SIG-M5 (cell line): Measurements from ENCODE around the gene FAM20A.

ENCODE experiments used
- DNase-seq: peaks from one replicate; lab custom pipeline; 2025; lab: John Stamatoyannopoulos, UW

FAM20A gene

DNA sequence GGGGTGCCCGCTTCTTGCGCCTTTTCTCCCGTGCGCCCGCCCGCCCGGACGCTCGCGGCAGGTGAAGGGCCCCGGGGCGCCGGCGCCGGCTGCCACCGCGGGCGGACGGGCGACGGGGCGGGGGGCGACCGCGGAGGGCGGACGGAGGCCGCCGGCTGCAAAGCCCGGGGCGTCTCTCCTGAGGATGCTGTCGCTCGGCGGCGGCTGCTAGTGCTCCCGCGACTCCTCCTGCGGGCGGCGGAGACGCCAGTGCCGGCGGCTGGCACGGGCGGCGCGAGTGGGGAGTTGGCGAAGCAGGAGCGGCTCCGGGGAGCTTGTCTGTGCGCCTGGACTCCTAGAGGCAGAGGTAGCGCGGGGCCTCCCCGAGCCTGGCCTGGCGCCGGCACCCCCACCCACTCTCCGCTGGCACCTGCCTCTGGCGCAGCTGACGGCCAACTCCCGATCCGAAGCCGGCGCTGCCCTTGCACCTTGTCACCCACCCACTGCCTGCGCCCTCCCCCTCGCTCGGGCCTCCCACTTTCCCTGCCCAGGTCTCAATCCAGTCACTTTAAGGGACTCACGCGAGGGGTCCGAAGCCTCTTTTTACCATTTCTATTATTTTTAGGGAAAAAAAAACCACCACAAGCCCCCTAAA lies at the start of gene FAM20A:
TSS of gene FAM20A (minus strand) at position 437 of the 634 bp plus-strand sequence. CDS start 701 bp downstream, outside the sequence.
- DNase-seq = no peak

DNA sequence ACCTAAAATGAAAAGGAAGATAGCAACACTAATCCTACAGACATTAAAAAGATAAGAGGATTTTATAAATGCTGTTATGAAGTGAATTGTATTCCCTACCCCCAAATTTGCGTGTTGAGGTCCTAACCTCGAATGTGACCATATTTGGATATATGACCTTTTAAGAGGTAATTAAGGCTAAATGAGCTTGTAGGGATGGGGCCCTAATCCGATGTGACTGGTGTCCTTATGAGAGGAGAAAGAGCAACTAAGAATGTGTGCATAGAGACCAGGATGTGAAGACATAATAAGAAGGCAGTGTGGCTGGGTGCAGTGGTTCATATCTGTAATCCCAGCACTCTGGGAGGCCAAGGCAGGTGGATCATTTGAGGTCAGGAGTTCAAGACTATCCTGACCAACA lies 48.2 kb upstream of the FAM20A start:
- DNase-seq = no peak

- no peak for DNase-seq
Observed at GRCh38 chr17:68646626-68647526, 45.7 kb upstream of the FAM20A start.

- no peak for DNase-seq
Observed at GRCh38 chr17:68642118-68642412, 40.9 kb upstream of the FAM20A start.

GRCh38 chr17:68641276-68642117 lies 40.3 kb upstream of the FAM20A start:
- no peak for DNase-seq

DNA sequence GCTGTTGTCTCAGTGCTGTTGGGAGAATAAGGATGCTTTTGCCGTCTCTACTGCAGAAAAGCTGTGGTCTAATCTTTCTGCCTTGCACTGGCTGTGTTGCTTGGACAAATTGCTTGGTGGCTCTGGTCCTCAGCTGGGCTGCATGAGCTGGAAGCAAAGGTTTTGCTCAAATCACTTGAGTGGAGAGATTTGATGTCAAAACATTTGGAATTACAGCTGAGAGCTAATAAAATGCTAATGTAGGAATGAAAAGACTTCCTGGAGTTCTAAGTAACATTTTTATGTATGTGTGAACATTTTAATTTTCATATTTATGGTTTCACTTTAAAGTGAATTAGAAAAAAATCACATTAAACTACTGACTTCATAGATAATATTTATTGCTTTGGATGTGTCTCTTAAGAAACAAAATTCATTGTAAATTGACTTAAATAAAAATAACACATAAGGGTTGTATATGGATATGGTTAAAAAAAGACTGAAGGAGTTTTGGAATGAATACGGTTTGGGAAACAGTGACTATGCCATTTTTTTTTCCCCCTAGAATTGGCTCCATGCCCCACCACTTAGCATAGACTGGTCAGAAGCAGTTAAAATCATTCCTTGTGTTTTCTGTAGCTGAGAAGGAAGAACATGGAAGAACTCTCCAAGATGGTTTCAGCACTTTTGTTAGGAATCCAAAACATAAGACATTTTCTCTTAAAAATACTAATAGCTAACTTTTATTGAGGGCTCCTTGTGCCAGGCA lies 39.2 kb upstream of the FAM20A start:
- no peak for DNase-seq

DNA sequence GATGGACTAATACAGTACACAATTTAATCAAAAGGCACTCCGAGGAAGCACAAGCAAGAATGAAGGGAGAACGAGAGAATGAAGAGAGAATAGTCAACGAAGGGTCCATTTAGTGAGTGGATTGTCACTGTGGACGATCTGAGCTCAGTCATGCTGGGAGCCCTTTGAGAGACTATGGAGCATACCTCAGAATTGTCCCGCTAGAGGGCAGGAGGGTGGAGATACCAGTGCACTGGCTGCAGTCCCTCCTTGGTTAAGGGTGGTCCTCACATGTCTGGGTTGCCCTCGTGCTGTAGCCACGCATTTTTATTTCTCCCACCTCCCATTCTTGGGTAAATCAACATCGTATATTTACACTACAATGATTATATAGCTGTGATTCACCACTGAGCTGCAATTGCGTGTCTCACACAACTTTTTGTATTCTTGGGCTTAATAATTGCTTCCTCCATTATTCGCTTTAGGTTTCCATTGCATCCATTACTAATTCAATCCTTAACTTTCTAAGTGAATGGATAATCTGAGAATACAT lies 33.2 kb upstream of the FAM20A start:
- no peak for DNase-seq

DNA sequence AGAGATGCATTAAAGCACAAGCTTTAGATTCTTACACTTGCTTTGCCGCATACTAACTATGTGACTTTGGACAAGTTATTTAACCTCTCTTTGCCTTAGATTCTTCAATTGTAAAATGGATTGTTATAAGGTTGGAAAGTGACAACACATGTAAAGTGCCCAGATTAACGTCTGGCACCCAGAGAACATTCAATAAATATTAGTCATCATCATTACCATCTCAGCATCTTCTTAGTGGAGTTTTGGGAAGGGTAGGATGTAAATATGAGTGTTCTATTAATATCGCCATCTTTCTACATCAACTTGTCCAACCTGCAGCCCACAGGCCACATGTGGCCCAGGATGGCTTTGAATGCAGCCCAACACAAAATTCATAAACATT lies 27.4 kb upstream of the FAM20A start:
- DNase-seq = no peak

GRCh38 chr17:68627956-68628575 lies 26.9 kb upstream of the FAM20A start:
- no peak for DNase-seq

DNA sequence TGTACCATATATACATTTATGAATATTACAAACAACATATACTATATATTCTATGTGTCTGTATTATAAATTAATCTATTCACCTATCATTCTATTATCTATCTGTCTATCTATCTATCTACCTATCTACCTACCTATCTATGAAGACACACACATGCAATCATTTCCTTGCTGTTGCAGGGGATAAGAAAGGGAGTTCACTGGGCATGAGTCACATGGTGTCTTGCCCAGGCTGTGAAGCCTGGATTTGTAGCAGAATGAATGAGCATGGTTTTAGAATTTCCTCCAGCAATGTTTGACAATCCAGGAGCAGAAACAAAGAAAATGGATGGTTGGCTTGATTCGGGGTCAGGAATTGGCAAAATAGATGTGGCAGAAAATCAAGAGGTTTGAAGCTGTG lies 23.2 kb upstream of the FAM20A start:
- DNase-seq = no peak

- no peak for DNase-seq
Observed at GRCh38 chr17:68623811-68624210, 22.6 kb upstream of the FAM20A start.

DNA sequence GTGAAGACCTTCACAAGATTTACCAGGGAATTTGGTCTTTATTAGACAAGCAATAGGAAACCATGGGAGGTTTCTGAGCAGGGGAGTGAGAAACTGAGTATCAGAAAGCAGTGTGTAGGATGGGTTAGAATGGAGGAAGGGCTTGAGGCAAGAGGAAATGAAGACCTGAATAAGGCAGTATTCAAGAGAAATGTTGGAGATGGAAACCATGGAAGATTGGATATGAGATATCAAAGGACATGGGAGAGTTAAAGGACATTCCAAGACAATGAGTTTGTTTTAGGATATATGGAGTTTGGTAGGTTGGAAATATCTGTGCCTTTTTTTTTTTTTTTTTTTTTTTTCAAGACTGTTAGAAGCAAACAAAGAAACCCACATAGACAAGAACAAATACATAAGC lies 21.3 kb upstream of the FAM20A start:
- no peak for DNase-seq

DNA sequence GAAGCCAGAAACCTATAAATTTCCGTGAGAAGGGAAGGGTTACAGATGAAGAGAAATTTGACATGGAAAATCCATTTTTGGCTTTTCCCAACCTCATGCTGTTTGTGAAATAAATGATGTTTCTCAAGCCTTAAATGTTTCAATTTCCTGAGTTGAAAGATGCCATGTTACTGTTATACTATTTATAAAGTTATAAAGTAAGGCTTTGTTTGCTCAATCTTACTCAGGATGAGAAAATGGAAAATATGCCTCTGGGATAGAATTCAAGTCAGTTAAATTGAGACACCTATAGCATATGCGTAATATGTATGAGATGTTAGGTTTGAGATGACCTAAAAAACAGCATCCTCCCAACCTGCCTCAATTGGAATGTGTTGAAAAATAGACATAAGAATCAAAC lies 19.9 kb upstream of the FAM20A start:
- DNase-seq = no peak

DNA sequence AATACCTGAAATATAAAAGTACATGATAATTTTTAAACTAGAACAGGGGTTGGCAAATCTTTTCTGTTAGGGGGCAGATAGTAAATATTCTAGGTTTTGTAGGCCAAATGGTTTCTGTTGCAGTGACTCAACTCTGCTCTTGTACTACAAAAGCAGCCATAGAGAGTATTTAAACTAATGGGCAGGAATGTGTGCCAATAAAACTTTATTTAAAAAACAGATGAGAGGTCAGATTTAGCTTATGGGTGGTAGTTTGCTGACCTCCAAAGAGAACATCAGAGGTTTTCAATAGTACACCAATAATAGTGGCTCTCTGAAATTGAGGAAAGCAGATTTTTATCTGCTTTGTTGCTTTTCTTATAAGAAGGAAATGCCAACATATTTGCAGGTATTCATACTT lies 15.2 kb upstream of the FAM20A start:
- DNase-seq = no peak

DNA sequence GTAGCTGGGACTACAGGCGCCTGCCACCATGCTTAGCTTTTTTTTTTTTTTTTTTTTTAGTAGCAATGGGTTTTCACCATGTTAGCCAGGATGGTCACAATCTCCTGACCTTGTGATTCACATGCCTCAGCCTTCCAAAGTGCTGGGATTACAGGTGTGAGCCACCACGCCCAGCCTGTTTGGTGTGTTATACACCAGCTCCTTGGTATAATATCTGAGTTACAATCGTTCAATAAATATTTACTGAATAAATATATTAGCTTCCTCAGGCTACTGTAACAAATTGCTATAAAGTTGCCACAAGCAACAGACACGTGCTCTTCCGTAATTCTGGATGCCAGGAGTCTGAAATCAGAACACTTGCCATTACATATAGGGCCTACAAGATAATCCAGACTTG lies 13.6 kb upstream of the FAM20A start:
- DNase-seq = no peak

DNA sequence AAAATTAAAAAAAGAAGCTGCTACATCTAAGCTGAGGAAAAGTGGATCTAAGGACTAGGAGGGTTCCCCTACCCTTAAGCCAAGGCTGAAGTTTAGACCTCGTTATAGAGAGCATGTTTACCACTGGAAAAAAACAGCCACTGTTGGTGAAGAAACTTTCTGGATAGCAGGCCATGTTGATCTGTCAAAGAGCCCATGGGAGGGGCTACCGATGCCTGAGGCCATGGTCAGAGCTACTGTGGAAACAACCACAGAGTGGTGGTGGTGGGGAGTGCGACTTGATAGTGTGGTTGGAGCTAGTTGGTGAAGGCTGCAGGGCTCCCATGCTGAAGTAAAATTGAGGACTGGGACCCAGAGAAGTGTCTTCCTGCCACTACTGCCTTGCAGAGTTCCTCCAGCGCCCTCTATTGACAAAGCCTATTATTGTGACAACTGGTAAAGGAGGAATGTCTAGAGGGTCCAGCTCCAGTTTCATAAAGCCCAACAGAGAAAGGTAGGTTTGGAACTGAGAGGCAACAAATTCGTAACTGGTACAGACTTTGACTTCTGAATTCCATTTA lies 12.7 kb upstream of the FAM20A start:
- DNase-seq = no peak

DNA sequence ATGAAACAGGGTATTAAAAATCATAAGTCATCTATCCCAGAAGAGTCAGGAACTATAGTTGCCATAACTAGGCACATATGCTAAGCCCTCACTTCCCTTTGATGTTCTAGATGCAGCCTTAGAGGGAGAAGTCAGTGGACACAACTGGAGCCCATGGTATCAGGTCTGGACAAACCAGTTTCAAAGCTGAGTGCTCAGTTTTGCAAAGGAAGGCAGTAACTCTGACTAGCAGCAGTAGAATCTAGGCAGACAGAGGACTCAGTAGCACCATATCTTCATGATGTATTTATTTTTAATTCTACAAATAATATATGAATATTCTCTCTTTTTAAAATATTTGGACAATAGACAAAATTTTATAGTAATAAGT lies 11.7 kb upstream of the FAM20A start:
- DNase-seq = no peak

DNA sequence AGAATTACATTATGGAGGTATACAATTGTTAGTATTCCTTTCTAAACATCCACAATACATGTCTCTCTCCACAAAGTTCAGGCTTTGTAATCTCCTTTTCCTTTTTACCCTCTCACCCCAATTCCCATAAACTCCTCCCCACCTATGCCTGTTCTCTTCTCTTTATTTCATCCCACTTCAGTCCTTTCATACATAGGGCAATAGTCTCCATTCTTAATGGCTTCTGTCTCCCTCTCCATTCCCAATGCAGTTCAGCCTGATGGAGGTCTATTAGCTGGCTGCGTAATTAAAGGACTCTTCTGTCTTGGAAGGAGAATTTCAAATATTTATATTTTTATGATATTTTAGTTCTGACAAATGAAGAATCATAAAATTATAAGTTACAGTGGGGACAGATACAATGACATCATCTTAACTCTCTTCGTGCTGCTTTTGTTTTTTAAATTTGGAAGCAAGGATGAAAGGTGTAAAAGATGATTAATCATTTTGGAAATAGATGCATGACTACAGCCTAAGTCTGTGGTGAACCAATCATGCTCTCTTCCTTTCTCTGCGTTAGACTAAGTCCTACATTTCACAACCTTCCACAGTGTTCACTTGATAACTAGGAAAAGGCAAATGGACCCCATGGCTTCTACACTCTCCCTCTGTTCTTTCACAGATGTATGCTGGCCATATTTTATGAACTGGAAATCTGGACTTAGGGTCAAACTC lies 11.2 kb upstream of the FAM20A start:
- no peak for DNase-seq

GRCh38 chr17:68611353-68612208 lies 10.4 kb upstream of the FAM20A start:
- DNase-seq = no peak

DNA sequence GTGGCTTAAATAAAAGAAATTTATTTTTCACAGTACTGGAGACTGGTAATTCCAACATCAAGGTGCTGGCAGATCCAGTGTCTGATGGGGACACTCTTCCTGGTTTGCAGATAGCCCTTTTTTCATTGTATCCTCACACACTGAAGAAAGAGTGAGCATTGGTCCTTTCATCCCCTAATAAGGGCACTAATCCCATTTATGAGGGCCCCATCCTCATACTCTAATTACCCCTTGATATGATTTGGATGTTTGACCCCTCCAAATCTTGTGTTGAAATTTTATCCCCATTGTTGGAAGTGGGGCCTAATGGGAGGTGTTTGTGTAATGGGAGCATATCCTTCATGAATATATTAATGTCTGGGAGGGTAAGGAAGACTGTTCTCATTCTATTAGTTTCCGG lies 9.4 kb upstream of the FAM20A start:
- DNase-seq = no peak
